Endodermal cell (in vitro differentiated cells): ENCODE results near the gene UBE2D3. TPM values are rescaled to one million over a fixed set of nuclear protein-coding genes. Genes with fewer than 3 reads are reported as not detected.
A peak's percentile ranks its signal among the peaks of the same experiment; 100 is the strongest.

ENCODE experiments used
- DNase-seq: peaks from one replicate; pipeline ENCODE4 v3.0.0-alpha.2; 2017
- H3K27ac ChIP-seq: 2 replicates; pipeline ENCODE4 v1.5.1; 2013; ENCODE audit warnings: mild to moderate bottlenecking, low read depth, low read length, moderate library complexity
- H3K27me3 ChIP-seq: 2 replicates; pipeline ENCODE4 v1.6.1; 2013; ENCODE audit warnings: mild to moderate bottlenecking, low read length, moderate library complexity; ENCODE audit not compliant: insufficient read depth, control insufficient read depth, poor library complexity, severe bottlenecking
- H3K36me3 ChIP-seq: 2 replicates; pipeline ENCODE4 v1.7.0; 2013; ENCODE audit warnings: mild to moderate bottlenecking, low read length, moderate library complexity; ENCODE audit not compliant: control insufficient read depth, insufficient read depth
- H3K4me1 ChIP-seq: one replicate; pipeline ENCODE4 v1.7.0; 2013; ENCODE audit warnings: low read length; ENCODE audit not compliant: control insufficient read depth, insufficient read depth
- H3K4me3 ChIP-seq: 2 replicates; pipeline ENCODE4 v1.5.1; 2013; ENCODE audit warnings: mild to moderate bottlenecking, low read length, moderate library complexity
- H3K9ac ChIP-seq: 2 replicates; pipeline ENCODE4 v1.6.1; 2013; ENCODE audit warnings: mild to moderate bottlenecking, low read length, moderate library complexity; ENCODE audit not compliant: poor library complexity, severe bottlenecking; ENCODE audit errors: extremely low read depth
- H3K9me3 ChIP-seq: 2 replicates; pipeline ENCODE4 v1.6.1; 2013; ENCODE audit warnings: mild to moderate bottlenecking, low read length, moderate library complexity; ENCODE audit not compliant: control insufficient read depth
- H3K27ac Mint-ChIP-seq: 2 replicates; pipeline ENCODE4 v1.8.0; 2020; ENCODE audit warnings: mixed read lengths
- H3K27me3 Mint-ChIP-seq: 2 replicates; pipeline ENCODE4 v1.8.0; 2021; ENCODE audit warnings: mild to moderate bottlenecking, mixed read lengths; ENCODE audit not compliant: insufficient read depth
- H3K36me3 Mint-ChIP-seq: 2 replicates; pipeline ENCODE4 v1.8.0; 2020; ENCODE audit warnings: low read depth, mixed read lengths
- H3K4me1 Mint-ChIP-seq: 2 replicates; pipeline ENCODE4 v1.8.0; 2020; ENCODE audit warnings: mixed read lengths
- H3K4me3 Mint-ChIP-seq: 2 replicates; pipeline ENCODE4 v1.8.0; 2020; ENCODE audit warnings: mild to moderate bottlenecking, moderate library complexity, mixed read lengths
- H3K9me3 Mint-ChIP-seq: 2 replicates; pipeline ENCODE4 v1.8.0; 2020; ENCODE audit warnings: mild to moderate bottlenecking, mixed read lengths
- WGBS, 2 experiments: methylation state at CpG; one replicate each; pipeline versions ENCODE4 v1.1.5 to v1.1.7; 2013; ENCODE audit warnings: missing lambda C conversion rate in 2 of 2, mixed read lengths in 1 of 2; ENCODE audit not compliant: insufficient coverage in 1 of 2, insufficient read length in 1 of 2; 5-methylcytosine and 5-hydroxymethylcytosine counted together
- total RNA-seq, 2 donors: library from RNA; stranded (reverse); fragmentation: NEBNext Ultra II Directional in 1 of 2; extraction: Animal tissue kit (Norgen Biotek cat#: 25700) in 1 of 2; gene quantifications; 2 replicates in 1 of 2; 3 replicates in 1 of 2; pipeline ENCODE4 v1.2.1, GENCODE V29; 2021
- TF ChIP-seq, protein P1 (sequence below): fragments of 200-600 bp; sonication (generic); conservative IDR thresholded peaks from 2 replicates; pipeline ENCODE4 v1.5.0; 2021; ENCODE audit warnings: antibody characterized with exemption, mild to moderate bottlenecking

Gene UBE2D3
- total RNA-seq, 2 donors from 2014 or later: 283 to 310 TPM

DNA sequence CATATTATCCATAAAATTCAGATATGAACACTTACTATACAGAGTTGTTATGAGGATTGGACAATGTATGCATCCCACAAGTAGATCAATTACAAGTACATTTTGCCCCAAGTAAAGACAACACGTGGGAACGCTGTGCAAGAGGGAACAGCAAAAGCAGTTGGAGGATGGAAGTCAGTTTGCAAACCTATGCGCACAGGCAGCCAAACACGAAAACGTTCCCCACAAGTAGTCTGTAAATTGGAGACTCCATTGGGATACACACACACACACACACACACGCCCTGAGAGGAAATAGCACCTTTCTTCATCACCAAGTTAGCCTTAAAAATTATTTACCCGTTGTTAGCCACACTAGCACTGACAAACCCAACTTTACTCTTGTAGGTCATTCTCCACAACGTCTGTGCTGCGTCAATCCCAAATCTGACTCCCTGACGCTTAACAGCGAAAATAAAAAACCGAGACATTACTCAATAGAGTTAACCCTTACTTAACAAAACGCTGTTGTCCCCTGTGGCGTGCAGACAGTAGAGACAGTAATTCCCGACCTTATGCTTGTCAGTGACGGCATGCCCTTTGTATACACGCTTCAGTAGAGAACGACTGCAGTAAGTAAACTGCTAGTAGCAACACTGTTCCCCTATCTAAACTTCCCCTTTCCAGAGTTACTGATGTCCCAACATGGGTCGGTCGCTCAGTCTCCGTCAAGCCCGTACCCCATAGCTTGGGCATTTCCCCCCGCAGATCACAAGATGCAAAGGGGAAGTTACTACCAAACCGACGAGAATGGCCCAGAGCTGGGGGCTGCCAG, 67.3 kb downstream of the UBE2D3 start:
- Histone ChIP-seq H3K27me3 (no peaks in the 10 kb centered on the region), H3K36me3 (no peaks in the 10 kb centered on the region), H3K9ac (peak overlapping the region; percentile 67), H3K9me3 (no peaks in the 10 kb centered on the region), H3K27ac (no peak overlapping the region), H3K4me1 (no peaks in the 10 kb centered on the region), H3K4me3 (peak overlapping the region; percentile 92)
- Mint-ChIP-seq H3K4me3 (peak overlapping the region; percentile 83), H3K27me3 (no peaks in the 10 kb centered on the region), H3K4me1 (peaks cover 19% of the 10 kb centered on the region), H3K9me3 (peaks cover under 1% of the 10 kb centered on the region), H3K27ac (peak overlapping the region; percentile 96), H3K36me3 (no peaks in the 10 kb centered on the region)
- WGBS, 2 experiments: 2 to 5% methylated on average over 19 to 25 of the region's 25 CpGs
- TF ChIP-seq, protein P1, sequence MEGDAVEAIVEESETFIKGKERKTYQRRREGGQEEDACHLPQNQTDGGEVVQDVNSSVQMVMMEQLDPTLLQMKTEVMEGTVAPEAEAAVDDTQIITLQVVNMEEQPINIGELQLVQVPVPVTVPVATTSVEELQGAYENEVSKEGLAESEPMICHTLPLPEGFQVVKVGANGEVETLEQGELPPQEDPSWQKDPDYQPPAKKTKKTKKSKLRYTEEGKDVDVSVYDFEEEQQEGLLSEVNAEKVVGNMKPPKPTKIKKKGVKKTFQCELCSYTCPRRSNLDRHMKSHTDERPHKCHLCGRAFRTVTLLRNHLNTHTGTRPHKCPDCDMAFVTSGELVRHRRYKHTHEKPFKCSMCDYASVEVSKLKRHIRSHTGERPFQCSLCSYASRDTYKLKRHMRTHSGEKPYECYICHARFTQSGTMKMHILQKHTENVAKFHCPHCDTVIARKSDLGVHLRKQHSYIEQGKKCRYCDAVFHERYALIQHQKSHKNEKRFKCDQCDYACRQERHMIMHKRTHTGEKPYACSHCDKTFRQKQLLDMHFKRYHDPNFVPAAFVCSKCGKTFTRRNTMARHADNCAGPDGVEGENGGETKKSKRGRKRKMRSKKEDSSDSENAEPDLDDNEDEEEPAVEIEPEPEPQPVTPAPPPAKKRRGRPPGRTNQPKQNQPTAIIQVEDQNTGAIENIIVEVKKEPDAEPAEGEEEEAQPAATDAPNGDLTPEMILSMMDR: no peak
- peak; percentile 57 for DNase-seq

DNA sequence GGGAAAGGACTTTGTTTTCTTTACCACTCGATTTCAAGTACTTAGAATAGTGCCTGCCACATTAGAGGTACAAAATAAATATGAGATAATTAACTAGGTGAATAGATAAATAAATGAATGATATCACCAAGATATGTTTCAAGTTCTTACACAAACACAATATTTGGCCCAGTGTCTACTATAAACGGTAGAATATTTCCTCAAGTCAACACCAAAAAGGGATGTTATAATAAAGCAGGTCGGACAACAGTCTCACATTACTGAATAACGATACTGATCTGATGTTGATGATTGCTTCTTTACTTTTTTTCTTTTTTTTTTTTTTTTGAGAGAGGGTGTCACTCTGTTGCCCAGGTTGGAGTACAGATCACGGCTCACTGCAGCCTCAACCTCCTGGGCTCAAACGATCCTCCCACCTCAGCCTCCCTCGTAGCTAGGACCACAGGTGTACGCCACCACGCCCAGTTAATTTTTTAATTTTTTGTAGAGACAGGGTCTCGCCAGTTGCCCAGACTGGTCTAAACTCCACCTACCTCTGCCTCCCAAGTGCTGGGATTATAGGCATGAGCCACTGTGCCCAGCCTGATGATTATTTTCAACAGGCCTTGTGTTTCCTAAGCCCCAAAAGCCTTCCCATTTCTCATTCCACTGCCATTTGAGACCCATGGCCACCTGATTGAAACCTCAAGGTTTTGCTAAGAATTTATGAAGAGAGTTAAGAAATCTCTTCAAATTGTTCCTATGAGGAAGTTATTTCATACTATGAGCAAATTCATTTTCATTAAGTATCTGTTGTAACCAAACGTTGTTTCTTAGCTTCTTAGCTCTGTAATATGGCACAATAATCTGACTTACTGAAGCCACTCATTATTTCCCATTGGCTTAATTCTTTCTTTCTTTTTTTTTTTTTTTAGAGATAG, 68.8 kb downstream of the UBE2D3 start:
- H3K27me3 Mint-ChIP-seq: no peaks in the 10 kb centered on the region

DNA sequence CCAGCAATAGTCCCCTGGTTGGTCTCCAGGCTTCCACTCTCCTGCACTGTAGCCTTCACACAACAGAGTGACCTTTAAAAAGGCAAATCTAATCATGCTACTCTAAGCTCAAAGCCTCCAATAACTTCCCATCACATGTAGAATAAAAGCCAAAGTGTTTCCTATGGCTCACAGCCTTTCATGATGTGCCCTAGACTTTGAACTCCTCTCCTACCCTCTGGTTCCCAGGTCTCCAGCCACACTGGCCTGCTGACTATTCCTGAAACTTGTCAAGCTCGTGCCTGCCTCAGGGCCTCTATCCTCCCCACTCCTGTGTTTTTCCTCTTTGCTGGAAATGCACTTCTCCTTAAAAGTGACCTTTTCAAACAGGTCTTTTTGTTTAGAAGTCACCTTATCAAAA, 69.7 kb downstream of the UBE2D3 start:
- H3K4me3 Mint-ChIP-seq: no peak overlapping the region

More for the DNA sequence above, 68.8 kb downstream of the UBE2D3 start:
- Mint-ChIP-seq H3K4me1 (peaks cover 19% of the 10 kb centered on the region), H3K27ac (no peak overlapping the region), H3K9me3 (peaks cover 3% of the 10 kb centered on the region), H3K36me3 (peaks cover 3% of the 10 kb centered on the region), H3K4me3 (no peak overlapping the region)
- TF ChIP-seq, protein P1: no peak
- Histone ChIP-seq H3K27ac (no peak overlapping the region), H3K9ac (no peak overlapping the region), H3K9me3 (no peaks in the 10 kb centered on the region), H3K4me1 (no peaks in the 10 kb centered on the region), H3K36me3 (no peaks in the 10 kb centered on the region), H3K4me3 (no peak overlapping the region), H3K27me3 (no peaks in the 10 kb centered on the region)
- peak; percentile 12 for DNase-seq
- 95 to 97% methylated on average over 4 to 10 of the region's 11 CpGs for WGBS, 2 experiments

More for the DNA sequence above, 69.7 kb downstream of the UBE2D3 start:
- no peaks in the 10 kb centered on the region for H3K36me3 ChIP-seq
- H3K9ac ChIP-seq: no peak overlapping the region
- H3K9me3 ChIP-seq: no peaks in the 10 kb centered on the region
- TF ChIP-seq, protein P1: no peak
- no peak overlapping the region for H3K27ac ChIP-seq
- H3K4me1 ChIP-seq: no peaks in the 10 kb centered on the region
- 67 to 84% methylated on average over 1 of the region's 1 CpG for WGBS, 2 experiments
- H3K27me3 Mint-ChIP-seq: no peaks in the 10 kb centered on the region
- peak; percentile 31 for DNase-seq
- H3K36me3 Mint-ChIP-seq: peaks cover 3% of the 10 kb centered on the region
- no peak overlapping the region for H3K27ac Mint-ChIP-seq
- H3K4me3 ChIP-seq: no peak overlapping the region
- peaks cover 19% of the 10 kb centered on the region for H3K4me1 Mint-ChIP-seq
- H3K27me3 ChIP-seq: no peaks in the 10 kb centered on the region
- H3K9me3 Mint-ChIP-seq: peaks cover 3% of the 10 kb centered on the region
